Measurements from ENCODE around the gene MIER2.
A peak's percentile ranks its signal among the peaks of the same experiment; 100 is the strongest.

The MIER2 gene

GRCh38 chr19:322616-323015 lies 22.0 kb downstream of the MIER2 start:
- DNase-seq: peak in 1 of 42 donors; percentile 29
- intact Hi-C loops (cut with DNase I): no loop called here

- no peak for DNase-seq
These were observed 26.2 kb downstream of the MIER2 start for GRCh38 chr19:318509-318774.

GRCh38 chr19:317710-318508 lies 26.7 kb downstream of the MIER2 start:
- intact Hi-C loops (cut with DNase I): no loop called here
- DNase-seq: no peak

More at GRCh38 chr19:318509-318774, 26.2 kb downstream of the MIER2 start:
- intact Hi-C loops (cut with DNase I): no loop called here

GRCh38 chr19:315811-316210 lies 28.8 kb downstream of the MIER2 start:
- no peak for DNase-seq
- intact Hi-C loops (cut with DNase I): no loop called here

- intact Hi-C loops (cut with DNase I): no loop called here
- DNase-seq: peak in 1 of 42 donors; percentile 0
These were observed 30.4 kb downstream of the MIER2 start for GRCh38 chr19:313988-314815.

GRCh38 chr19:313169-313987 lies 31.2 kb downstream of the MIER2 start:
- intact Hi-C loops (cut with DNase I): no loop called here
- peak in 1 of 42 donors; percentile 6 for DNase-seq

GRCh38 chr19:311813-312261 lies 32.8 kb downstream of the MIER2 start:
- DNase-seq: peak in 2 of 42 donors; percentile 5 to 8
- intact Hi-C loops (cut with DNase I): no loop called here

GRCh38 chr19:310781-311496 lies 33.7 kb downstream of the MIER2 start:
- DNase-seq: peak in 2 of 42 donors; percentile 0 to 18
- intact Hi-C loops (cut with DNase I): no loop called here

- intact Hi-C loops (cut with DNase I): no loop called here
- peak in 2 of 42 donors; percentile 1 to 13 for DNase-seq
These were observed 34.4 kb downstream of the MIER2 start for GRCh38 chr19:310141-310651.

- peak in 2 of 42 donors; percentile 1 to 11 for DNase-seq
These were observed 35.4 kb downstream of the MIER2 start for GRCh38 chr19:309206-309565.

GRCh38 chr19:308471-309205 lies 36.0 kb downstream of the MIER2 start:
- intact Hi-C loops (cut with DNase I): no loop called here
- peak in 2 of 42 donors; percentile 21 to 23 for DNase-seq

More at GRCh38 chr19:309206-309565, 35.4 kb downstream of the MIER2 start:
- intact Hi-C loops (cut with DNase I): no loop called here

GRCh38 chr19:307793-308420 lies 36.7 kb downstream of the MIER2 start:
- DNase-seq: peak in 2 of 42 donors; percentile 23 to 38
- intact Hi-C loops (cut with DNase I): no loop called here

GRCh38 chr19:307111-307531 lies 37.5 kb downstream of the MIER2 start:
- intact Hi-C loops (cut with DNase I): no loop called here
- DNase-seq: peak in 2 of 42 donors; percentile 28 to 38

- intact Hi-C loops (cut with DNase I): no loop called here
- peak in 2 of 42 donors; percentile 21 to 24 for DNase-seq
These were observed 38.3 kb downstream of the MIER2 start for GRCh38 chr19:306151-306900.

GRCh38 chr19:305240-306150 lies 39.1 kb downstream of the MIER2 start:
- intact Hi-C loops (cut with DNase I): no loop called here
- DNase-seq: peak in 3 of 42 donors; percentile 8 to 32 (median 18)
